NT2/D1 (cell line): ENCODE results near the gene EXOC8.

Experiments used
- DNase-seq: peaks from one replicate; pipeline ENCODE4 v3.0.0-alpha.2; 2011; ENCODE audit warnings: low read depth, low spot score
- H3K27me3 ChIP-seq: 2 replicates; pipeline ENCODE4 v1.6.0; 2011; ENCODE audit warnings: mild to moderate bottlenecking; ENCODE audit not compliant: insufficient read length, insufficient read depth
- H3K36me3 ChIP-seq: 2 replicates; pipeline ENCODE4 v1.6.1; 2011; ENCODE audit warnings: mild to moderate bottlenecking, low read length, mixed read lengths; ENCODE audit not compliant: insufficient read depth, insufficient read length
- H3K4me1 ChIP-seq: 2 replicates; pipeline ENCODE4 v1.5.1; 2011; ENCODE audit not compliant: insufficient read depth, insufficient read length
- H3K4me3 ChIP-seq: 2 replicates; pipeline ENCODE4 v1.5.1; 2011; ENCODE audit warnings: low read depth; ENCODE audit not compliant: insufficient read length
- H3K9ac ChIP-seq: 2 replicates; pipeline ENCODE4 v1.6.0; 2011; ENCODE audit warnings: low read depth; ENCODE audit not compliant: insufficient read length
- H3K9me3 ChIP-seq: 2 replicates; pipeline ENCODE4 v1.5.1; 2011; ENCODE audit warnings: mild to moderate bottlenecking, low read length; ENCODE audit not compliant: insufficient read depth
- SUZ12 ChIP-seq: IDR thresholded peaks from 2 replicates; pipeline ENCODE4 v1.6.1; 2011; ENCODE audit not compliant: insufficient read length, insufficient read depth; ENCODE audit errors: extremely low read depth
- YY1 ChIP-seq: IDR thresholded peaks from 2 replicates; pipeline ENCODE4 v1.6.1; 2011; ENCODE audit not compliant: insufficient read length, insufficient read depth
- ZNF274 ChIP-seq: IDR thresholded peaks from 2 replicates; pipeline ENCODE4 v1.6.1; 2011; ENCODE audit warnings: mild to moderate bottlenecking, low read depth, low read length

EXOC8 gene, protein sequence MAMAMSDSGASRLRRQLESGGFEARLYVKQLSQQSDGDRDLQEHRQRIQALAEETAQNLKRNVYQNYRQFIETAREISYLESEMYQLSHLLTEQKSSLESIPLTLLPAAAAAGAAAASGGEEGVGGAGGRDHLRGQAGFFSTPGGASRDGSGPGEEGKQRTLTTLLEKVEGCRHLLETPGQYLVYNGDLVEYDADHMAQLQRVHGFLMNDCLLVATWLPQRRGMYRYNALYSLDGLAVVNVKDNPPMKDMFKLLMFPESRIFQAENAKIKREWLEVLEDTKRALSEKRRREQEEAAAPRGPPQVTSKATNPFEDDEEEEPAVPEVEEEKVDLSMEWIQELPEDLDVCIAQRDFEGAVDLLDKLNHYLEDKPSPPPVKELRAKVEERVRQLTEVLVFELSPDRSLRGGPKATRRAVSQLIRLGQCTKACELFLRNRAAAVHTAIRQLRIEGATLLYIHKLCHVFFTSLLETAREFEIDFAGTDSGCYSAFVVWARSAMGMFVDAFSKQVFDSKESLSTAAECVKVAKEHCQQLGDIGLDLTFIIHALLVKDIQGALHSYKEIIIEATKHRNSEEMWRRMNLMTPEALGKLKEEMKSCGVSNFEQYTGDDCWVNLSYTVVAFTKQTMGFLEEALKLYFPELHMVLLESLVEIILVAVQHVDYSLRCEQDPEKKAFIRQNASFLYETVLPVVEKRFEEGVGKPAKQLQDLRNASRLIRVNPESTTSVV

DNA sequence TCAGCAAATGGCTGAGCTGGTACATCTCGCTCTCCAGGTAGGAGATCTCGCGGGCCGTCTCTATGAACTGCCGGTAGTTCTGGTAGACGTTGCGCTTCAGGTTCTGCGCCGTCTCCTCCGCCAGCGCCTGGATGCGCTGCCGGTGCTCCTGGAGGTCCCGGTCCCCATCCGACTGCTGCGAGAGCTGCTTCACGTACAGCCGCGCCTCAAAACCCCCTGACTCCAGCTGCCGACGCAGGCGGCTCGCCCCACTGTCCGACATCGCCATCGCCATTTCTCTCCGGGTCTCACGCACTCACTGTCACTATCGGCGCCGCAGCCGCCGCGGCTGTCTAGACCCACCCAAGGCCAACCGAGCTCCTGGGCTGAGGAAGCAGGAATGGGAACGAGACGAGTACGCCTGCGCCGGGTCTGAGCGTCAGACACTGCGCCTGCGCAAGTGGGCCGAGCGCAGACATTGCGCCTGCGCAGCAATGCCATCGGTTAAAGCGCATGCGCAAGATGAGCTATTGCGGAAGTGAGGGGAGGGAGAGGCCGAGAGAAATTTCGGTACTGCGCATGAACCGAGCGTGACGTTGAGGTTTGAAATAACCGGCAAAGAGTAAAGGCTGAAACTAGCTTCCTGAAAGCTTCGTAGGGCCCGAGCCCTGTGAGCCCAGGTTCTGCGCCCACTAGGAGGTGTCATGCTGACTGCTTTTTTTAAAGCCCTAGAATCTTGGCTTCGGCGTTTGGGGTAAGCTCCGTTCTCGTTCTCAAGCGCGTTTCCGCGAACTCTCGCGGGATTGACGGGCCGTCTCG is at the start of gene EXOC8:
EXOC8 (minus strand) TSS at position 381 of the 798 bp plus-strand sequence; CDS start at position 274, 107 bp downstream.
- Histone ChIP-seq H3K4me1 (peaks cover 5% of the 10 kb centered on the region), H3K9ac (peak within 1 kb of the TSS; percentile 97), H3K9me3 (no peaks in the 10 kb centered on the region), H3K27me3 (no peaks in the 10 kb centered on the region), H3K36me3 (peaks cover 56% of the 10 kb centered on the region), H3K4me3 (peak within 1 kb of the TSS; percentile 94)
- no peak for TF ChIP-seq YY1
- TF ChIP-seq SUZ12: no peak
- no peak for TF ChIP-seq ZNF274
- DNase-seq: peak; percentile 99

DNA sequence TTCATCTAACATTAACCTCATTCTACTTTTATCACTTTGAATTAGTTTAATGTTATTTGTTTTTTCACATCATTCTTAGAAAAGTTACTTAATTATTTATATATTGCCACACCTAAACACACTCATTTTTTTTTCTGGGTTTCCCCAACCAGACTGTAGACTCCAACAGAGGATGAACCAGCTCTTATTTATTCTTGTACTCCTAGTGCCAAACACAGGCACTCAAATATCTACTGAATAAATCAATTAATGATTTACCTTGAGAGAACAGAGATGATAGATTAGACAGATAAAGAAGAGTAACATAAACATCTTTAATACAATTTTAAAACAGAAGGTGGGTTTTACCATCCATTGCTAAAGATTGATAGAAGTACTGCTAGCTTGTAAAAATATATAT is 48.8 kb upstream of the EXOC8 start:
- no peak for DNase-seq
- Histone ChIP-seq H3K4me1 (no peaks in the 10 kb centered on the region), H3K9me3 (no peaks in the 10 kb centered on the region), H3K4me3 (no peak overlapping the region), H3K36me3 (no peaks in the 10 kb centered on the region), H3K9ac (no peak overlapping the region), H3K27me3 (no peaks in the 10 kb centered on the region)
- TF ChIP-seq YY1: no peak
- no peak for TF ChIP-seq ZNF274
- no peak for TF ChIP-seq SUZ12

DNA sequence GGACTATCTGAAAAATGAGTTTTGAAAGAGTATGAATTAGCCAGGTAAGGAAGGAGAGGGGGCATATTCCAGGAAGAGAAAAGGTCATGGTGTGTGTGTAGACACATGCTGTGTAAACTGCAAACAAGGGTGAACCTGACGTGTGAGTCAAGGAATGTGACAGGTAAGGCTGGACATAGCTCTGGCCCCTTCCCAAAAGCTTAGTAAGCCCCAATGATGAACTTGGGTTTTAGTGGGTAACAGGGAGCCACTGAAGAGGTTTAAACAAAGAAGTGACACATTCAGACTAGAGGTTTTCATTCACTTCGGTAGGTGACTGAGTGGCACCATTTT is 47.7 kb upstream of the EXOC8 start:
- H3K36me3 ChIP-seq: no peaks in the 10 kb centered on the region
- TF ChIP-seq SUZ12 (no peak), YY1 (no peak), ZNF274 (no peak)
- no peaks in the 10 kb centered on the region for H3K4me1 ChIP-seq
- H3K27me3 ChIP-seq: no peaks in the 10 kb centered on the region
- H3K9me3 ChIP-seq: no peaks in the 10 kb centered on the region
- H3K4me3 ChIP-seq: no peak overlapping the region
- no peak overlapping the region for H3K9ac ChIP-seq
- DNase-seq: no peak

DNA sequence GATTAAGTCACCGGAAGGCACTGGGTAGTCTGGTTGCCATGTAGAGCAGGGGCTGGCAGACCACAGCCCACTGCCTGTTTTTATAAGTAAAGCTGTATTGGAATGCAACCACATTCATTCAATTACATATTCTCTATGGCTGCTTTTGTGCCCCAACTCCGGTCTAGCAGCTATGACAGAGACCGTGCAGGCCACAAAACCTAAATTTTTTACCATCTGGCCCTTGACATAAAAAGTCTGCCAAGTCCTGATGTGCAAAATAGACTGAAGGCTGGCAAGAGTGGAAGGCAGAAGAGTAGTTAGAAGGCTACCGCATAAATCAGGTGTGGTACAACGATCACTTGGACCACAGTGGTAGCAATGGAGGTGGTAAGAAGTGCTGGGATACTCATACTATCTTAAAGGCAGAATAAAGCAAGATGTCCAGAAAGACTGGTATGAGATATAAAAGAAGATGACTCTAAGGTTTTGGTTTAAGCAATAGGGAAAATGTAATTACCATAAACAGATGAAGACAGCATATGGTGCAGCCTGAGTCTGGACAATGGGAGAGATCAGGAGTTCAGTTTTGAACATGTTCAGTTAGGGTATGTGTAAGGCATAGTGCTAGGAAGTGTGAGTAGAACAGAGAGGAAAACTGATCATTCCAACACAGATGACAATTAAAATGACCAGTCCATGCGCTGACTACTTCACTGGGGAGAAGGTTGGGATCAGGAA is 47.2 kb upstream of the EXOC8 start:
- no peak for DNase-seq
- no peaks in the 10 kb centered on the region for H3K36me3 ChIP-seq
- no peak overlapping the region for H3K9ac ChIP-seq
- H3K9me3 ChIP-seq: no peaks in the 10 kb centered on the region
- no peaks in the 10 kb centered on the region for H3K27me3 ChIP-seq
- no peak for TF ChIP-seq YY1
- no peak for TF ChIP-seq SUZ12
- TF ChIP-seq ZNF274: no peak
- H3K4me3 ChIP-seq: no peak overlapping the region
- no peaks in the 10 kb centered on the region for H3K4me1 ChIP-seq

DNA sequence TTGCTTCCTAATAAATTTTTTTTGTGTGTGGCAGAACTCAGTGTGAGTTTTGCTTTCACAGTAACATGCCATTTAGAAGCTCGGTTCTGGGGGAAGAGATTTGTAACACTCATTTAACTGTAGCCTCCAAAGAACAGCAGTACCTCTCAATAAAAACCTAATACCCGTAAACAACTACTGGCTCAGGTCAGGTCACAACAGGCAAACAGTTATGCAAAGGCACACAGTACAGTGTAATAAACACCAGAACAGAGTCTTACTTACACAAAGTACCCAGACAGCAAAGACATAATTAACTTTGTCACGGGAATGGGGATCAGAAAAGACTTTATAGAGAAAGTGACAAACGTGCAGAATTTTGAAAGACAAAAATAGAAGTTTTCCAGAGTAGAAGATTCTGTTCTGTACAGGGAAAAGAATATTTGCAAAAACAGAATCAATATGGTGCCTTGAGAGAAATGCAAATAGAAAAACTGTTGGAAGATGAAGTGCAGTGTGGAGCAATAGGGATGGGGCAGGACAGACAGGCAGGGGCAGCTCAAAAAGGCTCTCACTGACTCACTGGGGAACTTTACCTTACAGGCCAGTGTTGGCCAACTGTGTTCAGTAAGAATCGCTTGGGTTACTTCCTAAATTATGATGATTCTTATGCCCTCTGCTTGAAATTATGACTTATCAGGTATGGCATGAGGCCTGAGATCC is 45.7 kb upstream of the EXOC8 start:
- Histone ChIP-seq H3K4me3 (no peak overlapping the region), H3K36me3 (no peaks in the 10 kb centered on the region), H3K9me3 (no peaks in the 10 kb centered on the region), H3K4me1 (no peaks in the 10 kb centered on the region), H3K27me3 (no peaks in the 10 kb centered on the region), H3K9ac (no peak overlapping the region)
- DNase-seq: no peak
- TF ChIP-seq SUZ12 (no peak), ZNF274 (no peak), YY1 (no peak)

DNA sequence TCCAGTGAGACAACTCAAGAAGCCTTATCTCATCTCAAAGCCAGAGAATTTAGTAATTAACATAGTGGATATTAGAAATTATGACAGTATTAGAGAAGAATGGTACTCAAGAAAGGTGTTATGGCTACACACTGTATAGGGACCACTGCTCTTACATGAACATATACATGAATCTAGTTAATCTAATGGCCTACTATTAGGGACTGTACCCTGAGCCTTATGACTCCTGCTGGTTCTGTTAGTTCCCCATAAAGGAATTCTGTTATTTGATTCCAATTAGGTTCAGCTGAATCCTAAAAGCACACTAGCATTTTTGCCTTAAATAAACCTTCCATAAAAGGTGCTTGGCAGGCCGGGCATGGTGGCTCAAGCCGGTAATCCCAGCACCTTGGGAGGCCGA is 44.8 kb upstream of the EXOC8 start:
- no peak overlapping the region for H3K4me3 ChIP-seq
- DNase-seq: no peak
- no peaks in the 10 kb centered on the region for H3K36me3 ChIP-seq
- no peaks in the 10 kb centered on the region for H3K27me3 ChIP-seq
- TF ChIP-seq YY1 (no peak), ZNF274 (no peak), SUZ12 (no peak)
- no peak overlapping the region for H3K9ac ChIP-seq
- H3K4me1 ChIP-seq: no peaks in the 10 kb centered on the region
- H3K9me3 ChIP-seq: no peaks in the 10 kb centered on the region
